ENCODE results near the gene GP9. TPM values are rescaled to one million over a fixed set of nuclear protein-coding genes. Genes with fewer than 3 reads are reported as not detected.

GP9 gene
- total RNA-seq, 1 experiment from 2014 or later, result not detected

DNA sequence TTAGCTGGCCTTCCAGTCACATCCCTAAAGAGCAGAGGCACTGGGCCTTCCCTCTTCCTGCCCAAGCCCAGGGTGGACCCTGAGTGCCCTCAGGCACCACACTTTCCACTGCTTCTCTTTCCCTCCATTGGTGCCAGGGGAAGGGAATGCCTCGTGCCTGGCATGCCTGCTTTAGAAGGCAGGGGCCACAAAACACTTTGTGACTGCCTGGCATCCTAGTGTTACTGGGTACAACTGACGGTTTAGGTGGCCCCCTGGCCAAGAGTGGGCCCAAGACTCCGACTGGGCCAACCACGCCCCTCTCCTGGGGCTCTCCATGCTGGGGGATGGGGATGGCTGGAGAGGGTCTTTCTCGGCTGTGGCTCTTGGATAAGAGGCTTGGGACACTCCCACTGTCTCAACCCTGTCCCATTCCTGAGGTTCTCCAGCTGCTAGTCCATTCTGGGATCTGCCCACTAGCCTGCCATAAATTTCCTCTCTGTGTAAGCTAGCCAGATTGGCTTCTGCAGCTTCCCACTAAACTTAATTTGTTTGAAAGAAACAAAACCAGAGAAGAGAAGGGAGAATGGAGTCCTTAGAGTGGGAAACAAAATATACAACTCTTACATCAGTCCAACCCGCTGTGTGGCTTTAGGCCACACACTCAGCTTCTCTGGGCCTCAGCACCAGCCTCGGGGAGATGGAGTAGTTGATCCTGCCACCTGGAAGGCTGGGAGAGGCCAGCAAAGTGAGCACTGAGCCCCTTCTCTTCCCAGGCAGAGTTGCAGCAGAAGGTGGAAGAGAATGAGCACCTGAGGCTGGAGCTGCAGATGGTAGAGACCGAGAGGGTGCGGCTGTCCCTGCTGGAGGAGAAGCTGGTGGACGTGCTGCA, 24.1 kb upstream of the GP9 start:
- Histone ChIP-seq H3K79me1 (ENCODE audit: insufficient read depth, low read depth, low read length, poor library complexity, severe bottlenecking) (no peaks in the 10 kb centered on the region), H3K4me2 (ENCODE audit: insufficient read depth, insufficient read length, low read length) (no peak overlapping the region), H3K14ac (ENCODE audit: insufficient read depth, low read length) (no peak overlapping the region), H3K27ac (ENCODE audit: insufficient read length, low read depth, low read length) (no peak overlapping the region), H2AK5ac (ENCODE audit: insufficient read length, low read length) (no peak overlapping the region), H3K4ac (ENCODE audit: low read depth, low read length) (no peak overlapping the region), H3K79me2 (ENCODE audit: insufficient read depth, low read length) (no peaks in the 10 kb centered on the region), H4K91ac (ENCODE audit: insufficient read length, low read depth, low read length) (no peak overlapping the region), H3K9me3 (ENCODE audit: control insufficient read depth, low read depth, low read length) (no peaks in the 10 kb centered on the region), H3K18ac (ENCODE audit: insufficient read length, low read depth, low read length) (no peak overlapping the region), H2BK5ac (ENCODE audit: insufficient read length, low read length) (no peak overlapping the region), H3K23me2 (ENCODE audit: insufficient read length, low read depth, low read length, poor library complexity, severe bottlenecking) (no peaks in the 10 kb centered on the region), H4K5ac (ENCODE audit: insufficient read length, low read depth, low read length) (no peak overlapping the region), H3T11ph (ENCODE audit: low read length) (no peak overlapping the region), H2BK12ac (ENCODE audit: insufficient read length, low read depth, low read length) (no peak overlapping the region), H2AFZ (ENCODE audit: low read length) (no peak overlapping the region), H2BK20ac (ENCODE audit: low read depth, low read length, poor library complexity, severe bottlenecking) (no peak overlapping the region), H3K9ac (ENCODE audit: extremely low read depth, insufficient read length, low read length) (no peak overlapping the region), H4K20me1 (ENCODE audit: control insufficient read depth, insufficient read depth, insufficient read length) (no peaks in the 10 kb centered on the region), H4K8ac (replicated peaks; ENCODE audit: insufficient read length, low read depth, low read length) (no peak overlapping the region), H3K23ac (ENCODE audit: insufficient read length, low read depth, low read length) (no peak overlapping the region), H3K56ac (ENCODE audit: insufficient read length, low read depth, low read length) (no peak overlapping the region), H3K27me3 (ENCODE audit: insufficient read depth, low read length) (no peaks in the 10 kb centered on the region), H2BK120ac (ENCODE audit: low read depth, low read length, poor library complexity, severe bottlenecking) (no peak overlapping the region), H3K4me1 (ENCODE audit: insufficient read depth, low read length) (no peaks in the 10 kb centered on the region), H2BK15ac (ENCODE audit: low read depth, low read length) (no peak overlapping the region)
- no peak for DNase-seq
- WGBS (ENCODE audit: extremely low coverage, insufficient read length, low lambda C conversion rate), result no CpG with 5 or more reads among the region's 10 CpGs
- peaks cover 6% of the 10 kb centered on the region for H3K27me3 Mint-ChIP-seq (ENCODE audit: low read depth)
- no peak overlapping the region for H3K4me3 Mint-ChIP-seq
- no peak overlapping the region for H3K27ac Mint-ChIP-seq
- TF ChIP-seq, protein P1, sequence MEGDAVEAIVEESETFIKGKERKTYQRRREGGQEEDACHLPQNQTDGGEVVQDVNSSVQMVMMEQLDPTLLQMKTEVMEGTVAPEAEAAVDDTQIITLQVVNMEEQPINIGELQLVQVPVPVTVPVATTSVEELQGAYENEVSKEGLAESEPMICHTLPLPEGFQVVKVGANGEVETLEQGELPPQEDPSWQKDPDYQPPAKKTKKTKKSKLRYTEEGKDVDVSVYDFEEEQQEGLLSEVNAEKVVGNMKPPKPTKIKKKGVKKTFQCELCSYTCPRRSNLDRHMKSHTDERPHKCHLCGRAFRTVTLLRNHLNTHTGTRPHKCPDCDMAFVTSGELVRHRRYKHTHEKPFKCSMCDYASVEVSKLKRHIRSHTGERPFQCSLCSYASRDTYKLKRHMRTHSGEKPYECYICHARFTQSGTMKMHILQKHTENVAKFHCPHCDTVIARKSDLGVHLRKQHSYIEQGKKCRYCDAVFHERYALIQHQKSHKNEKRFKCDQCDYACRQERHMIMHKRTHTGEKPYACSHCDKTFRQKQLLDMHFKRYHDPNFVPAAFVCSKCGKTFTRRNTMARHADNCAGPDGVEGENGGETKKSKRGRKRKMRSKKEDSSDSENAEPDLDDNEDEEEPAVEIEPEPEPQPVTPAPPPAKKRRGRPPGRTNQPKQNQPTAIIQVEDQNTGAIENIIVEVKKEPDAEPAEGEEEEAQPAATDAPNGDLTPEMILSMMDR (conservative IDR thresholded peaks at IDR 0.05), result no peak
- no peaks in the 10 kb centered on the region for H3K36me3 Mint-ChIP-seq (ENCODE audit: insufficient read depth in 1 of 3, low read depth in 3 of 3)
- no peaks in the 10 kb centered on the region for H3K9me3 Mint-ChIP-seq
- peaks cover 15 to 29% of the 10 kb centered on the region in 2 experiments for H3K4me1 Mint-ChIP-seq

Measured in H9 (cell line).